ENCODE measurements around the gene IMP3.
A peak's percentile ranks its signal among the peaks of the same experiment; 100 is the strongest.
"Not testable (repeated sequence)": the region's sequence is repeated elsewhere in the genome, so short reads cannot be mapped to it uniquely, and the experiment has no call there.

Gene IMP3

GRCh38 chr15:75639709-75640482 lies at the start of gene IMP3:
TSS of gene IMP3 (minus strand) at chr15:75640224. CDS start at chr15:75640168, 56 bp downstream.
- peak; percentile 89 for DNase-seq (ENCODE audit: low read depth)

- not testable (repeated sequence) for DNase-seq (ENCODE audit: low read depth)
These were observed 49.4 kb upstream of the IMP3 start for GRCh38 chr15:75689429-75689828.

GRCh38 chr15:75688831-75689230 lies 48.8 kb upstream of the IMP3 start:
- no peak for DNase-seq (ENCODE audit: low read depth)

- no peak for DNase-seq (ENCODE audit: low read depth)
These were observed 48.2 kb upstream of the IMP3 start for GRCh38 chr15:75688278-75688557.

GRCh38 chr15:75687486-75688277 lies 47.7 kb upstream of the IMP3 start:
- no peak for DNase-seq (ENCODE audit: low read depth)

- DNase-seq (ENCODE audit: low read depth), result peak; percentile 59
These were observed 46.2 kb upstream of the IMP3 start for GRCh38 chr15:75686212-75686642.

- no peak for DNase-seq (ENCODE audit: low read depth)
These were observed 45.2 kb upstream of the IMP3 start for GRCh38 chr15:75685195-75685594.

- DNase-seq (ENCODE audit: low read depth), result no peak
These were observed 44.6 kb upstream of the IMP3 start for GRCh38 chr15:75684648-75685047.

GRCh38 chr15:75683646-75684312 lies 43.8 kb upstream of the IMP3 start:
- DNase-seq (ENCODE audit: low read depth), result peak; percentile 63

- no peak for DNase-seq (ENCODE audit: low read depth)
These were observed 42.4 kb upstream of the IMP3 start for GRCh38 chr15:75682181-75683135.

- no peak for DNase-seq (ENCODE audit: low read depth)
These were observed 40.2 kb upstream of the IMP3 start for GRCh38 chr15:75680007-75680789.

GRCh38 chr15:75678324-75678690 lies 38.3 kb upstream of the IMP3 start:
- not testable (repeated sequence) for DNase-seq (ENCODE audit: low read depth)

GRCh38 chr15:75677465-75678323 lies 37.7 kb upstream of the IMP3 start:
- DNase-seq (ENCODE audit: low read depth), result no peak

- DNase-seq (ENCODE audit: low read depth), result no peak
These were observed 36.9 kb upstream of the IMP3 start for GRCh38 chr15:75676688-75677464.

- DNase-seq (ENCODE audit: low read depth), result no peak
These were observed 35.8 kb upstream of the IMP3 start for GRCh38 chr15:75675579-75676404.

- DNase-seq (ENCODE audit: low read depth), result no peak
These were observed 34.3 kb upstream of the IMP3 start for GRCh38 chr15:75674366-75674765.

GRCh38 chr15:75673426-75674235 lies 33.6 kb upstream of the IMP3 start:
- no peak for DNase-seq (ENCODE audit: low read depth)

All from stimulated activated CD8-positive, alpha-beta memory T cell treated with anti-CD3 and anti-CD28 coated beads, Interleukin-4, amount 100 ng/mL, for 24 hours (primary cell).